K562 (cell line): ENCODE measurements around the gene ELL3. TPM values are rescaled to one million over a fixed set of nuclear protein-coding genes. Genes with fewer than 3 reads are reported as not detected.

Source experiments
- ASH1L ChIP-seq: fragments of 450-650 bp; IDR thresholded peaks from 2 replicates; pipeline ENCODE4 v1.6.1; 2018; ENCODE audit warnings: borderline replicate concordance, mild to moderate bottlenecking, low read depth; ENCODE audit not compliant: partially characterized antibody
- COPS2 ChIP-seq: fragments of 450-650 bp; conservative IDR thresholded peaks from 2 replicates; pipeline ENCODE4 v1.6.1; 2016; ENCODE audit warnings: mild to moderate bottlenecking, moderate library complexity
- E2F3 ChIP-seq: fragments of 250-450 bp; sonication (Bioruptor Pico); IDR thresholded peaks from 2 replicates; pipeline ENCODE4 v1.4.0; 2020; ENCODE audit warnings: mild to moderate bottlenecking
- E2F6 ChIP-seq, 2 experiments: IDR thresholded peaks; 2 replicates each; pipeline ENCODE4 v1.6.1; 2011; ENCODE audit warnings: borderline replicate concordance in 1 of 2, control low read depth in 1 of 2, low read depth in 1 of 2, low read length in 1 of 2, mild to moderate bottlenecking in 1 of 2, mixed read lengths in 1 of 2, moderate library complexity in 1 of 2; ENCODE audit not compliant: insufficient read depth in 1 of 2, insufficient read length in 1 of 2, poor library complexity in 1 of 2, severe bottlenecking in 1 of 2; ENCODE audit errors: extremely low read depth in 1 of 2
- FOXJ2 ChIP-seq: fragments of 200-800 bp; sonication (Bioruptor generic); IDR thresholded peaks from 2 replicates; pipeline ENCODE4 v1.6.1; 2016; ENCODE audit warnings: missing genetic modification characterization, missing compliant biosample characterization
- HMG20A ChIP-seq: fragments of 450-650 bp; formaldehyde crosslinking; conservative IDR thresholded peaks from 2 replicates; pipeline ENCODE4 v1.4.0; 2020; ENCODE audit warnings: mild to moderate bottlenecking, mixed read lengths
- HMG20B ChIP-seq: fragments of 250-450 bp; sonication (Bioruptor Pico); IDR thresholded peaks from 2 replicates; pipeline ENCODE4 v1.5.0; 2021; ENCODE audit warnings: mild to moderate bottlenecking
- HNRNPLL ChIP-seq: fragments of 200-400 bp; formaldehyde crosslinking; IDR thresholded peaks from 2 replicates; pipeline ENCODE4 v1.6.1; 2017; ENCODE audit warnings: low read length, low read depth, mild to moderate bottlenecking; ENCODE audit not compliant: poor library complexity, severe bottlenecking
- IFI16 ChIP-seq: fragments of 250-450 bp; sonication (Bioruptor Pico); IDR thresholded peaks from 2 replicates; pipeline ENCODE4 v2.1.2; 2022; ENCODE audit warnings: mild to moderate bottlenecking, inconsistent platforms
- MBD1 ChIP-seq: fragments of 250-450 bp; sonication (Bioruptor Pico); IDR thresholded peaks from 2 replicates; pipeline ENCODE4 v1.8.0; 2022; ENCODE audit warnings: inconsistent platforms
- MNT ChIP-seq, 2 experiments: fragments of 450-650 bp; conservative IDR thresholded peaks; 2 replicates each; pipeline ENCODE4 v1.6.1; 2017; ENCODE audit warnings: mild to moderate bottlenecking in 2 of 2, moderate library complexity in 2 of 2
- NFXL1 ChIP-seq: fragments of 450-650 bp; formaldehyde crosslinking; IDR thresholded peaks from 2 replicates; pipeline ENCODE4 v1.4.0; 2021; ENCODE audit warnings: mild to moderate bottlenecking
- PHTF2 ChIP-seq: fragments of 250-450 bp; sonication (Bioruptor Pico); IDR thresholded peaks from 2 replicates; pipeline ENCODE4 v1.5.0; 2021; ENCODE audit warnings: mild to moderate bottlenecking
- PML ChIP-seq: IDR thresholded peaks from 2 replicates; pipeline ENCODE4 v1.6.1; 2012; ENCODE audit warnings: low read length, inconsistent platforms
- POLR2H ChIP-seq: IDR thresholded peaks from 2 replicates; pipeline ENCODE4 v1.6.1; 2016; ENCODE audit warnings: missing genetic modification characterization, low read depth, mild to moderate bottlenecking, control low read depth, missing compliant biosample characterization, moderate library complexity
- POU5F1 ChIP-seq: fragments of 150-350 bp; IDR thresholded peaks from 2 replicates; pipeline ENCODE4 v1.6.1; 2014; ENCODE audit warnings: borderline replicate concordance, low read length, low read depth, mild to moderate bottlenecking; ENCODE audit not compliant: partially characterized antibody
- RBM22 ChIP-seq: fragments of 200-400 bp; formaldehyde crosslinking; IDR thresholded peaks from 2 replicates; pipeline ENCODE4 v1.6.1; 2018; ENCODE audit warnings: low read length, low read depth; ENCODE audit not compliant: poor library complexity, severe bottlenecking
- STAT6 ChIP-seq: sonication (generic); formaldehyde crosslinking; IDR thresholded peaks from 2 replicates; pipeline ENCODE4 v1.8.1; 2023; ENCODE audit warnings: mild to moderate bottlenecking, missing genetic modification reagents
- TAF9B ChIP-seq: fragments of 450-650 bp; IDR thresholded peaks from 2 replicates; pipeline ENCODE4 v1.6.1; 2018; ENCODE audit warnings: mild to moderate bottlenecking; ENCODE audit not compliant: partially characterized antibody
- ZNF316 ChIP-seq: fragments of 450-650 bp; IDR thresholded peaks from 2 replicates; pipeline ENCODE4 v1.6.1; 2016
- polyA plus RNA-seq, 8 experiments: library from polyadenylated mRNA; depleted of rRNA in 4 of 8; stranded (reverse) in 5 of 8; unstranded in 3 of 8; fragments of >200 nt; fragmentation: Nextera tagmentation in 2 of 8; fragmentation: Illumina TruSeq in 1 of 8; extraction: Ambion mirVana in 2 of 8; extraction: Trizol in 1 of 8; gene quantifications; 2 replicates each; pipeline versions ENCODE4 v1.2.1 to v1.2.3, GENCODE V29; 2011 to 2014; ENCODE audit warnings: inconsistent platforms in 1 of 8, missing spikeins in 1 of 8
- total RNA-seq, 7 experiments: library from RNA; depleted of rRNA in 6 of 7; stranded (reverse); fragments of >200 nt in 6 of 7; fragmentation: Illumina TruSeq in 2 of 7; extraction: Trizol in 2 of 7; gene quantifications; 2 replicates each; pipeline versions ENCODE4 v1.2.1 to v1.2.3, GENCODE V29; 2011 to 2021; ENCODE audit warnings: low replicate concordance in 1 of 7

Gene ELL3
- total and polyA plus RNA-seq, 9 of the 15 experiments (the other 6 are each of a cell fraction or from before 2014, with no cell fraction given), result 0.80 to 5.2 (median 2.6) TPM

- TF ChIP-seq MBD1 (CRISPR knock-in tag), result no peak
- TF ChIP-seq E2F3 (CRISPR knock-in tag), result peak; percentile 95
- TF ChIP-seq COPS2, result no peak
- peak; percentile 98 to 100 for TF ChIP-seq E2F6 (IDR thresholded peaks at IDR 0.05; ENCODE audit: borderline replicate concordance in 1 of 2, extremely low read depth in 1 of 2, insufficient read depth in 1 of 2, insufficient read length in 1 of 2, low read depth in 1 of 2, low read length in 1 of 2, poor library complexity in 1 of 2, severe bottlenecking in 1 of 2)
- peak; percentile 88 for TF ChIP-seq TAF9B
- no peak for TF ChIP-seq HMG20A (CRISPR knock-in tag)
- TF ChIP-seq IFI16 (CRISPR knock-in tag), result no peak
- no peak for TF ChIP-seq RBM22
- peak; percentile 45 for TF ChIP-seq ASH1L
- TF ChIP-seq POU5F1, result no peak
- peak; percentile 76 to 81 for TF ChIP-seq MNT (conservative IDR thresholded peaks at IDR 0.05)
- TF ChIP-seq NFXL1 (CRISPR knock-in tag), result no peak
- peak; percentile 90 for TF ChIP-seq PML
- TF ChIP-seq FOXJ2 (tag), result 0 out of 2 replicates have a peak, but pooled peaks have one; percentile 35
- TF ChIP-seq POLR2H (tag), result peak; percentile 94
- TF ChIP-seq PHTF2 (CRISPR knock-in tag), result no peak
- TF ChIP-seq STAT6 (CRISPR knock-in tag), result no peak
- TF ChIP-seq HNRNPLL, result no peak
- no peak for TF ChIP-seq HMG20B
- peak; percentile 42; the same call in 1 of the 2 replicates for TF ChIP-seq ZNF316
These were observed 47.8 kb upstream of the ELL3 start, which contains the start of gene MFAP1 (continued) for GRCh38 chr15:43824302-43825246.
